Measurements from ENCODE around the gene CSNK2A1.

The CSNK2A1 gene

DNA sequence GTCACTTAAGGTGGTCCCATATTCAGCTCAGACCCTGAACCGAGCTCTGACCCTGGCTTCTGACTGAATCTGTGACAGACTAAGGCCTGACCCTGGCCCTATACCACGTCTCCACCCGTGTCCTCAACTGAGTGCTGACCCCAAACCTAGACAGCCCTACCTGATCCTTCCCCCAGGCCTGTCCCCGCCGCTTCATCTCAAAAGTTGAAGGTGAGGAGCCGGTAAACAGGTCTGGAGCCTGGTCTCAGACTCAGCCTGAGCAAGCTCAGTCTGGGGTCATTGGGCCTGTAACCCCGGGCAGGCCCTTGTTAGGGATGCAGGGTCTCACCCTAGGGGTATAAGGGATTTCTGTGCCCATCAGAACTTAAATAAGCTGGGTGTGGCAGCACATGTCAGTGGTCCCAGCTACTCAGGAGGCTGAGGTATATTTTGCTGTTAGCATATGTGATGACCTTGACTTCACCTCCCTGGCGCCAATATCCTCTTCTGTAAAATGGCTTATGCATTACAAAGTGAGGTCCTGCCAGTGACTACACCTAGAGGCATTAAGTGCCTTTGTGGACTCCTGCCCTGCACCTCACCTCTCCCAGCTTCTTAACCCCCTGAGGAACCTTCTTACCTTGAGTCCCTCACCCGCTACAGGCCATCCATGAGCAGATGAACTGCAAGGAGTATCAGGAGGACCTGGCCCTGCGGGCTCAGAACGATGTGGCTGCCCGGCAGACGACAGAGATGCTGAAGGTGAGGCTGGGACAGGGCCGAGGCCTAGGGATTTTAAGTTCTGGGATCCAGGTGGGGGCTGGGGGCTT lies 115.5 kb downstream of the CSNK2A1 start:
- no peak for DNase-seq

DNA sequence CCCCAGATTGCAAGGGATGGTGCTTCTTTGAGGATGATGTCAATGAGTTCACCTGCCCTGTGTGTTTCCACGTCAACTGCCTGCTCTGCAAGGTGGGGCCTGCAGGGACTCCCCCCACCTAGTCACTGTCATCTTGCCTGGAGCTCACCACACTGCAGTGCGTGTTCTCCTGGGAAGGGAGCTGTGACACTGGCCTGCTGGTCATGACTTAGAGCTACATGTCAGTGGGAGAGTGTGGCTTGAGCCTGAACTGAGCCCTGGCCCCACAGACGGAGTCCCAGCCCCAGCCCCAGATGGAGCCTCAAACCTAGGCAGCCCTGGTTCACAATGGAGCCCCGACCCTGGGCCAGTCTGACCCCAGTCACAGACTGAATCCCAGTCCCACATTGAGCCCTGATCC lies 116.2 kb downstream of the CSNK2A1 start:
- no peak for DNase-seq

DNA sequence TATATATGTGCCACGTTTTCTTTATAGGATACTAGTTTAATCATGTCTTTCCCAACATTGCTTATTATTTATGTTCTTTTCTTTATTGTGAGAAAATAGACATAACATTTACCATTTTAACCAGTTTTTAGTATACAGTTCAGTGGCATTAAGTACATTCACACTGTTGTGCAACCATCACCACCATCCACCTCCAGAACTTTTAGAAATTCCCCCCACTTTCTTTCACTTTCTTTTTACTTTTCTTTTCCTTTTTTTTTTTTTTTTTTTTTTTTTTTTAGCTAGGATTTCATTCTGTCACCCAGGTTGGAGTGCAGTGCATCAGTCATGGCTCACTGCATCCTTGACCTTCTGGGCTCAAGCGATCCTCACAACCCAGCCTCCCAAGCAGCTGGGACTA lies 117.0 kb downstream of the CSNK2A1 start:
- DNase-seq, result no peak

Measured in T-helper 1 cell (primary cell).